Gastroesophageal sphincter (tissue), 3 donors: ENCODE data around the gene ERMAP.

ENCODE experiments used
- EP300 ChIP-seq: sonication (generic); formaldehyde crosslinking; IDR thresholded peaks from one replicate; pipeline ENCODE4 v1.6.1; 2017; ENCODE audit warnings: antibody characterized with exemption, mild to moderate bottlenecking
- POLR2A ChIP-seq, 2 donors: fragments of 450-650 bp; IDR thresholded peaks; one replicate each; pipeline ENCODE4 v1.6.1; 2017; ENCODE audit warnings: antibody characterized with exemption in 2 of 2, mild to moderate bottlenecking in 2 of 2, moderate library complexity in 1 of 2
- TF ChIP-seq, protein P1 (sequence below), 4 experiments: fragments of 200-600 bp in 2 of 4; fragments of 450-650 bp in 2 of 4; sonication (generic) in 1 of 4; IDR thresholded peaks; one replicate each; pipeline ENCODE4 v1.5.1; 2017 to 2019; ENCODE audit warnings: antibody characterized with exemption in 4 of 4, mild to moderate bottlenecking in 2 of 4, moderate library complexity in 2 of 4

DNA sequence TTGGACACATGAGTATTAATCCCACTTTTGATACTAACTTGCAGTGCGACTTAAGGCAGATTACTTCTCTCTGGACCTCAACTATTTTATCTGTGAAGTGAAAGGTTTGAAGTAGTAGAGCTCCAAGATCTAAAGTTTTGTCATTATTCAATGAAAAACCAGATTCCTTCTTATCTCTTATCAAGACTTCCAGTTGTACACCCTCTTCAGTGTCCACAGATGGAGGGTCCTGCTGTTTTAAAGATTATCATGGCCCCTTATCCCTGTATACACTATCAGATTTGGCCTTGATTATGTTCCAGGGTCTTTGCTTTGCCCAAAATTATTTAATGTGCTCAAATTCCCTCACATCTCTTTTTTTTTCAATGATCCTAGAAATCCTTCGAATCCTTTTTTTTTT lies 48.8 kb upstream of the ERMAP start:
- TF ChIP-seq, protein P1, sequence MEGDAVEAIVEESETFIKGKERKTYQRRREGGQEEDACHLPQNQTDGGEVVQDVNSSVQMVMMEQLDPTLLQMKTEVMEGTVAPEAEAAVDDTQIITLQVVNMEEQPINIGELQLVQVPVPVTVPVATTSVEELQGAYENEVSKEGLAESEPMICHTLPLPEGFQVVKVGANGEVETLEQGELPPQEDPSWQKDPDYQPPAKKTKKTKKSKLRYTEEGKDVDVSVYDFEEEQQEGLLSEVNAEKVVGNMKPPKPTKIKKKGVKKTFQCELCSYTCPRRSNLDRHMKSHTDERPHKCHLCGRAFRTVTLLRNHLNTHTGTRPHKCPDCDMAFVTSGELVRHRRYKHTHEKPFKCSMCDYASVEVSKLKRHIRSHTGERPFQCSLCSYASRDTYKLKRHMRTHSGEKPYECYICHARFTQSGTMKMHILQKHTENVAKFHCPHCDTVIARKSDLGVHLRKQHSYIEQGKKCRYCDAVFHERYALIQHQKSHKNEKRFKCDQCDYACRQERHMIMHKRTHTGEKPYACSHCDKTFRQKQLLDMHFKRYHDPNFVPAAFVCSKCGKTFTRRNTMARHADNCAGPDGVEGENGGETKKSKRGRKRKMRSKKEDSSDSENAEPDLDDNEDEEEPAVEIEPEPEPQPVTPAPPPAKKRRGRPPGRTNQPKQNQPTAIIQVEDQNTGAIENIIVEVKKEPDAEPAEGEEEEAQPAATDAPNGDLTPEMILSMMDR (IDR thresholded peaks at IDR 0.05), result no peak
- TF ChIP-seq POLR2A (IDR thresholded peaks at IDR 0.05) (no peak), EP300 (no peak)
